Placental epithelial cell (primary cell): ENCODE measurements around the gene SAMD1. TPM values are rescaled to one million over a fixed set of nuclear protein-coding genes. Genes with fewer than 3 reads are reported as not detected.

Experiments used
- total RNA-seq: library from RNA; depleted of rRNA; stranded (reverse); fragments of >200 nt; gene quantifications from 2 replicates; pipeline ENCODE4 v1.2.3, GENCODE V29; 2012

Gene SAMD1
- 24.8 and 31.8 TPM in 2 replicates for total RNA-seq

GRCh38 chr19:14090509-14091080, at the start of gene SAMD1:
SAMD1 (minus strand) TSS chr19:14090751.

GRCh38 chr19:14136509-14137281, 46.1 kb upstream of the SAMD1 start, which contains the start of gene ASF1B:
ASF1B (minus strand) TSS chr19:14136589; CDS start chr19:14136456, 133 bp downstream.

DNA sequence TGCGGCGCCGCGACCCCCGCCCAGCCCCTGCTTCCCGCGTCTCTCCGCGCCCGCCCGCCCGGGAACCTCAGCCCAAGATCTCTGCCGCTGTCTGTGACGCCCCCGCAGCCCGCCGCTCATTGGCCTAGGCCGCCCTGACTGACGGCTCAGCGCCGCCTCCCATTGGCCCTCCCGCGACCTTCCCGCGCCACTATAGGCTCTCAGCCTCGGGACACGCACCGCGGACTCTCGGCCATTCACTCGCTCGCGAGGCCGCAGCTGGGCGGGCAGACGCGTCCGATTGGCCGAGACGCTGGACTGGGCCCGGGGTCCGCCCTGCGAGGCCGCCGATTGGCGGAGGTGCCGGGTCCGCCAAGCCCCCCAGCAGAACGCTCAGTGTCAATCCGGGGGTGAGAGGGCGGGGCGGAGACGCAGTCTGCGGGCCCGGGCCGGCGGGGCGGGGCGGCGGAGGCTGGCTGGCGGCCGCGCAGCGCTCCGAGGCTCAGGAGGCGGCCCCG, 27.2 kb upstream of the SAMD1 start, which contains the start of gene PRKACA:
PRKACA (minus strand) TSS at position 95 of the 497 bp plus-strand sequence. CDS start 215 bp downstream, outside the sequence.

DNA sequence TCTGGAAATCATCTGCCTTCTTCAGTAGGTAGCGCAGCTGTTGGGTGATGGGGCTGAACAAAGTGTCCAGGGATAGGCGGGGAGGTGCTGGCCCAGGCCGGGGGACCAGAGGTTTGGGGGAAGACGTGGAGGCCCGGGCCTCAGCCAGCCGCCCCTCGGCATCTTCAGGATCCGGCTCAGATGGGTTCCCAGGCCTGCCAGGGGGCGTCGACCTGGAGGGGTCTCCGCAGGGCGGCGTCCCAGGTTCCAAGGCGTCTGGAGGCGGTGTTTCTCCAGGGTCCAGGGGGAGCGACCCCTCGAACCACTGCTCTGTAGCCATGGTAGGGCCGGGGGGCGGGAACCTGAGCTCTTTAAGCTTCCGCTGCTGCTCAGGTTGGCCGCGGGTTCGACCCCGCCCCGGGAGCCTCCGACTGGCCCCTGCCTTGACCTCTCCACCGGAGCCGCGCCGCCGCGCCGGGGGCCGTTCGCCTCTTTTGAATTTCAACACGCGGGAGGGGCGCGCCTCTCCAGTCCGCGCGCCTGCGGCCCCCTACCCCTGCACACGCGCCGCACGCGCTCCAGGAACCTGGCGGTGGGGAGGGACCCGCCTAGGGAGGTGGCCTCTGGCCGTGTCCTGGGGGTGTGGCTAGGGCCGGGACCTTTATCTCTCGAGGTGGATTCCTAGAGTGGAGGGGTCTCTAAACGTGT, 5.1 kb downstream of the SAMD1 start, which contains the start of gene C19orf67:
C19orf67 (minus strand) TSS at position 475 of the 687 bp plus-strand sequence; CDS start at position 319, 156 bp downstream.

DNA sequence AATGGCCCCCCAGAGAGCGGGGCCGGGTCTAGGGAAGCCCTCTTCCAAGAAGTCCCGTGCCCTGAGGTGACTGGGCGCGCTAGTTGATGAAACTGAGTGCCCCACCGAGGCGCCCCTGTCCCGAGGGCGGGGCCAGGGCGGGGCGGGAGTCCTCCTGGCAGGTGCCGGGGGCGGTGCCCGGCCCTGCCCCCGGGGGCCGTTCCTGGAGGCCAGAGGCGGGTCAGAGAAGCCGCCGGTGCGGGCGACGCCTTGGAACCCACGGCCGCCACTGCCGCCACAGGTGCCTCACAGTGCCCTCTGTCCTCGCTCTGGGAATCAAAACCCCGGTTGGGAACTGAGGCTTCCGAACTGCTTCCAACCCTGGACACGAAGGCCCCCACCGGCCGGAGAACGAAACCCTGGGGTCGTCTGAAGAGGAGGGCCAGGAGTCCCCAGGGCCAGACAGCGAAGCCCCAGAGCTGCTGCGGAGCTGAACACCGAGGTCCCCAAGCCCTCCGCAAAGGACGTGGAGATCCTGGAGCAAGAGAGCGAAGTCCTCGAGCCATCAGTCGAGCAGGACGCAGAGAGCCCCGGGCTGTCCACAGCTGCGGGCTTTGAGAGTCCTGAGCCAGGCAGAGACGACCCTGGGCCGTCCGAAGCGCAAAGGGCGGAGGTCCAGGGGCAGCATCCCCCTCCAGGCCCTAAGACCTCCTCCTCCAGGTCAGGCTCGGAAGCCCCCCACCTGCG, 17.9 kb downstream of the SAMD1 start, which contains the start of gene MISP3:
MISP3 (plus strand) TSS at position 252 of the 726 bp plus-strand sequence. CDS start 524 bp downstream, outside the sequence.

DNA sequence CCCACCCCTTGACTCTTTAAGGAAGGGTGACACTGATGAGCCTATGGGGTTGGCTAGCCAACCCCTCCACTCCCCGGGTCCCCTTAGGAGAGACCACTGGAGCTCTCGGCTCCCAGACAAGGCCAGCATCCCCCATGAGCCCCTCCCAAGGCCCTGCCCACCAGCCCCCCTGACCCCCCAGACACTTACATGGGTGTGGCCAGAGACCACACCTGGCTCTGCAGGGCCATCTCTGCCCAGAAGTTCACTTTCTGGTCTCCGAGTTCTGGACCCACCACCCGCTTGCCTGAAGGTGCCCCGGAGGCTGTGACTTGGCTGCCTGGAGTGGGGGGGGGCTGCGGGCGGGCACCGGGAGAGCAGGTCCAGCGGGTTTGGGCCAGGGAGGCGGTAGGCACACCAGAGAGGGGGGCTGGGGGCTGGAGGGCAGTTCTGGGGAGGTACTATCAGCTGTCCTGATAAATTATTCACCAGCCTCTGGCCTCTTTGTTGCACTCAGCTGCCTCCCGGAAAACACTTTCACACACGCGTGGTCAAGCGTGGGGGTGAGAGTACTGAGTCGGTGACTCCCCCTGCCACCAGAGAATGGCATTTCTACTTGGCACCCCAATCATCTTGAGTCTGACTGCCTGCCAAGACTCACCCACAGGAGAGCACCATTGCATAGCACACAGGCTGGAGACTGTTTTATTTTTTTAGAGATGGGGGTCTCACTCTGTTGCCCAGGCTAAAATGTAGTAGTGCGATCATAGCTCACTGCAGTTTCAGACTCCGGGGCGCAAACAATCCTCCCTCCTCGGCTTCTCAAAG, 28.6 kb downstream of the SAMD1 start, which contains the start of gene PALM3:
PALM3 (minus strand) TSS at position 326 of the 807 bp plus-strand sequence; CDS start at position 230, 96 bp downstream.

Other genes with a start within 250 kb of the SAMD1 start
- gene NANOS3, start 213.6 kb downstream of the SAMD1 start, total RNA-seq: 1.3 TPM in 1 of 2 replicates, not detected in the other
- gene BRME1, start 184.6 kb downstream of the SAMD1 start, total RNA-seq: 0.79 and 0.87 TPM in 2 replicates
- gene CC2D1A, start 184.6 kb downstream of the SAMD1 start, total RNA-seq: 11.4 and 22.7 TPM in 2 replicates
- gene PODNL1, start 152.3 kb downstream of the SAMD1 start, total RNA-seq: 0.39 and 0.43 TPM in 2 replicates
- gene DCAF15, start 138.2 kb downstream of the SAMD1 start, total RNA-seq: 13.1 and 16.9 TPM in 2 replicates
- gene RFX1, start 84.4 kb downstream of the SAMD1 start, total RNA-seq: 5.1 and 5.3 TPM in 2 replicates
- gene RLN3, start 62.6 kb downstream of the SAMD1 start, total RNA-seq: not detected in 2 replicates
- 0.39 and 0.65 TPM in 2 replicates for gene IL27RA, start 59.0 kb downstream of the SAMD1 start, total RNA-seq
- 0.39 and 0.43 TPM in 2 replicates for gene PALM3, start 28.7 kb downstream of the SAMD1 start, total RNA-seq
- 0.22 and 0.39 TPM in 2 replicates for gene MISP3, start 18.0 kb downstream of the SAMD1 start, total RNA-seq
- 1.2 TPM in 1 of 2 replicates, not detected in the other for gene C19orf67, start 5.0 kb downstream of the SAMD1 start, total RNA-seq
- gene PRKACA, start 27.0 kb upstream of the SAMD1 start, total RNA-seq: 26.7 and 34.3 TPM in 2 replicates
- gene ASF1B, start 45.8 kb upstream of the SAMD1 start, total RNA-seq: 3.9 and 6.9 TPM in 2 replicates
- gene ADGRL1, start 115.4 kb upstream of the SAMD1 start, total RNA-seq: 4.0 and 7.5 TPM in 2 replicates